Epidermal melanocyte (primary cell): ENCODE data around the gene NLE1.
"Not testable (repeated sequence)": the region's sequence is repeated elsewhere in the genome, so short reads cannot be mapped to it uniquely, and the experiment has no call there.

Experiments
- DNase-seq: peaks from one replicate; pipeline ENCODE4 v3.0.0; 2011; ENCODE audit warnings: low spot score; ENCODE audit not compliant: insufficient read length

The NLE1 gene

DNA sequence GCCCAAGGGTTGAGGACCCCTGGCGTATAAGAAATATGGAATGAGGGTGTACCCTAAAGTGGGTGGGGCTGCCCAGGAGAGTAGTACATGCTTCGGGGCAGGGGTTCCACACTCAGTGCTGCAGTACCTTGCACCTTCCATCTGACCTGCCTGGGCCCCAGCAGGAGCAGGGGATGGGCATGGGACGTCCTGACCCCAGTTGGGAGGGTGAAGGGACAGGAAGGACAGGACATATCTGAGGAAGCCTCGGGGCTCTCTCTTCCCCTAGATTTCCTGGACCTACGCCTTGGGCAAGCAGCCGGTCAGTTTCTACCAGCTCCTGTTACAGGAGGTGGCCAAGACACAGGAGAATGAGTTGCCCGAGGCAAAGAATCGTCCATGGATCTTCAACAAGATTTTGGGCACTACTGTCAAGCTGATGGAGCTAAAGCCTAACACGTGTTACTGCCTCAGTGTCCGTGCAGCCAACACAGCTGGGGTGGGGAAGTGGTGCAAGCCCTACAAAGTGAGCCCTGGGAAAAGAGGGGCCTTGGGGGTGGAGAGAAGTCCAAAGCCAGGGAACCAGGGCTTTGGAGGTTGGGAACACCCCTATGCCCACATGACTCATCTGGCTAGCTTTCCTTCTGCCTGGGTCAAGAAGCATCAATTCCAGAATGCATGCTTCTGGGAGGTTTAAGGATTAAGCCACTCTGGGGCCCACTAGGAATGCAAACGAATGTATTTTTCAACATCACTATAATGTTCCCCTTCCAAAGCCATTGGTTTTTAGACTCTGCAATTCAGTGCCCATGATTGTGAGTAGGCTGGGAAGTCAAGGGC is 12.7 kb downstream of the NLE1 start:
- no peak for DNase-seq

DNA sequence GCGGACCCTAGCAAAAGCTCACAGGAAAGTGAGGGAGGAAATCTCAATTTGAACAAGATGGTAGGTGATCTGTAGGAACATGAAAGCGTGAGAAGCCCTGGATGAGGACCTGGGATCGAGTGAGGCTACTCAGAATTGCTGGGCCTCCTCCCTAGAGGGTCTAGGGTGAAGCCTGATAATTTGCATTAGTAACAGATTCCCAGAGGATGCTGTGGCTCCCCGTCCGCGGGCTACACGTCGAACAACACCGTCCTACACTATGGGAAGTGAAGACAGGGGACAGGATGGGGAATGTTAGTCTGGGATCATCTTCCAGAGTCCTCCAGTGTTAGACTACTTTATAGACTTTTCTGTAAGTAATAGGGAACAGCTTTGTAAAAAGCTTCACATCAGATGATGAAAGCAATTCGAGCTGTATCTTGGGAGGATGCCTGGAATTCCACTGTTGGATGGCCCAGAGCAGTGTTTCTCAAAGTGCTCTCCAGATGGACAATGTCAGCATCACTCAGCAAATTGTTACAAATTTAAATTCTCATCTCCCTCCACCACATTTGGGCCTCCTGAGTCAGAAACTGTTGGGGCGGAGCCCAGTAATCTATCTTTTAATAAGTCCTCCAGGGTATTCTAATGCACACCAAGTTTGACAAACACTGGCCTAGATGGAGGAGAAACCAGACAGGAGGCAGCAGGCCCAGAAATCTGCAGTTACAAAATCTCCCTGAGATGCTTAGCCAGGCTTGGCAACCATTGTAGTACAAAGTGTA is 14.2 kb downstream of the NLE1 start:
- DNase-seq, result no peak

DNA sequence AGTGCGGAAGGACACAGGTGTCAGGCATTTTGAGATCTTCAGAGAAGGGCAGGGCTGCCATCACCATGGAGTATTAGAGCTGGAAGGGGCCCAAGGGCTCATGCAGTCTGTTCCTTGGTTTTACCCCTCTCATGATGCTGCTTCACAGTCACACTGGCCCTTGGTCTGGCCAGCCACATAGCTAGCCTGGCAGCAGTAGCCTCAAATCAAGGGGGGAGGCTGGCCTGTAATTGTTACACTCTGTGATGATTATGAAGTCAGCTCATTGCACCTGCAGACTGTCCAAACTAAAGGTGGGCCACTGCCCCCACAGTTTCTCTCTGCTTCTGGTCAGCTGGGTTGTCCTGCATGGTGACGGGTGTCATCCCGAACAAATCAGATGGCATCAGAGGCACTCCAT is 20.8 kb downstream of the NLE1 start, which contains the start of gene FNDC8:
Gene FNDC8, plus strand, starts transcription at position 301 of the 400 bp plus-strand sequence. Its CDS starts 79 bp downstream, at position 380.
- DNase-seq, result no peak

DNA sequence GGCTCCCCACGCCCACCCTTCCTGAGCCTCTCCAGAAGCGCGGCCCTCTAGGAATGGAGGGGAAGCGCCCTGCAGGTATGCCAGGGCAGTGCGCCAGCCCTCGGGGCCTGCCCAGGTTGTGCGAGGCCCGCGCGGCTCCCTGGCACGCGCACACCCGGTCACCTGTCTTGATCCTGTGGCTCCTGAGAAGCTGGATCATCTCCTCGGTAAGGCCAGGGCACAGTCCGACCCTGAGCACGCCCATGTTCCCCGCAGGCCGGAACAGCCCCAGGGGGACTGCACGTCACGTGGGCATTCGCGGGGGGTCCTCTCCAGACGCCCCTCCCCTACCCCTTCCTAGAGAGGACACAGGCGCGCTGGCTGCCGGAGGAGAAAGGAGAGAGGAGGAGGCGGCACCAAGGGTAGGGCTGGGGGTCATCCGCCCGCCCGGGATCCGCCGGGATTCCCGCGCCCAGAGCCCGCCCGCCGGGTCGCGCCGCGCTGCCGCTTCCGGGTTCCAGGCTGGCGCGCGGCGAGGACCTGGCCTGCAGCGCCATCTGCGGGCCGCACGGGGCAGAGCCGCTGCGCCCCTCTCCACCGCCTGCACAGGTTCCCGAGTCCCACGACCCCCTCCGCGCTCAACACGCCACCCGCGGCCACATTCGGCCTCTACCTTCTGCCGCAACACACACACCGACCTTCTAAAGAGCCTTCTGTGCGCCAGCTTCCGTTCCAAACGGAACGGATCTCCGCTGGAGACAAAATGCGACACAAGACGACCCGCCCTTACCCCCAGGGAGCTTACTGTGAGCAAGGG is 22.5 kb downstream of the NLE1 start, which contains the start of gene RAD51D:
Gene RAD51D, minus strand, starts transcription at position 491 of the 796 bp plus-strand sequence. Its CDS starts 247 bp downstream, at position 244.
- peak; percentile 70 for DNase-seq

DNA sequence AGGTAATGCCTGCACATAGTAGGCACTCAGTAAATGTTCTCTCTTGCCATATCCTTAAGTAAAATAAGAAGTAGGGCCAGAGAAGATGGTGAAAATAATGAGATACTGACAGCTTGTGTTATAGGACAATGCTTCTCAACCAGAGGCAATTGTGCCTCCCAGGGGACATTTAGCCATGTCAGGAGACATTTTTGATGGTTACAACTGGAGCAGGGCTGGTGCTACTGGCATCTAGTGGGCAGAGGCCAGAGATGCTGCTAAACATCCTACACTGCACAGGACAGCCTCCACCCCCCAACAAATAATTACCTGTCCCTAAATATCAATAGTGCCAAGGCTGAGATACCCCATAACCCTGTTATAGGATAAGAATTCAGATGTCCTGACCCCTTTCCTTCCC is 24.1 kb downstream of the NLE1 start:
- no peak for DNase-seq

DNA sequence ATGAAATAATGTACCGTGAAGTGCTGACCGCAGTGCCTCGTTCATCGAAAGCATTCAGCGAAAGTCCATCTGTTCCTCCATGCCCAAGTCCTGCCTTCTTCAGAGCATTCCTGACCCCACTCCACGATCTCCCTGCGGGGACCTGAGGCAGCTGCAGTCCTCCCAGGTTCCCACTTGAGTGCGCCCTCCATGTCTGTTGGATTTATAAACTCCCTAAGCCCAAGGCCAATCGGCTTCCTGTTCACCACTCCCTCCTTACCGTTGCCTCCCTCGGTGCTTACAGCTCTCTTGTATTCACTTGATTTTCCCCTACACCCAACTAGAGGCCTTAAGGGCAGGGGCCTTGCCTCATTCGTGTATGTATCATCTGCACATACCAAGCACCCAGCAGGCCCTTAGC is 25.3 kb downstream of the NLE1 start:
- no peak for DNase-seq

DNA sequence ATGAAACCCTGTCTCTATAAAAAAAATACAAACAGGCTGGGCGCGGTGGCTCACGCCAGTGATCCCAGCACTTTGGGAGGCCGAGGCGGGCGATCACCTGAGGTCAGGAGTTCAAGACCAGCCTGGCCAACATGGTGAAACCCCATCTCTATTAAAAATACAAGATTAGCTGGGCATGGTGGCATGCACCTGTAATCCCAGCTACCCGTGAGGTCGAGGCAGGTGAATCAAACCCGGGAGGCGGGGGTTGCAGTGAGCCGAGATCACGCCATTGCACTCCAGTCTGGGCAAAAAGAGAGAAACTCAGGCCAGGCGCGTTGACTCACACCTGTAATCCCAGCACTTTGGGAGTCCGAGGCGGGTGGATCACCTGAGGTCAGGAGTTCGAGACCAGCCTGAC is 31.3 kb downstream of the NLE1 start:
- DNase-seq, result not testable (repeated sequence)

DNA sequence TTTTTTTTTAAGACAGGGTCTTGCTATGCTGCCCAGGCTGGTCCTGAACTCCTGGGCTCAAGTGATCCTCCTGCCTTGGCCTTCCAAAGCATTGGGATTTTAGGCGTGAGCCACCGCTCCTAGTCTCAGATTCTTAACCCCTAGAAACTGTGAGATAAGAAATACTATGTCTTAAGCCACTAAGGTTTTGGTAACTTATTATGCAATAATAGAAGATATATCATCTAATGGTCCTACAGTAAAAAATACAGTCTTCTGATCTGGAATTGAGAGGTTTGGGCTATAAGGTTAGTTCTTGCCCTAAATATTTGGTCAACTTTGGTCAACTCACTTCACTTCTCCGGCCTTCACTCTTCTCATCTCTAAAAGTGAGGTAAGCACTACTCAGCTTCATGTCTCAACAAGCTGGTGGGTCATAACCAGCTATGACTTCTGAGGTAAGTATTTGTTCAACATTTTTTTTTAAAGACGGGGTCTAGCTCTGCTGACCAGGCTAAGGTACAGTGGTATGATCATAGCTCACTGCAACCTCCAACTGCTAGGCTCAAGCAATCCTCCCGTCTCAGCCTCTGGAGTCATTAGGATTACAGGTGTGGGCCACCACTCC is 37.2 kb downstream of the NLE1 start:
- DNase-seq, result no peak

DNA sequence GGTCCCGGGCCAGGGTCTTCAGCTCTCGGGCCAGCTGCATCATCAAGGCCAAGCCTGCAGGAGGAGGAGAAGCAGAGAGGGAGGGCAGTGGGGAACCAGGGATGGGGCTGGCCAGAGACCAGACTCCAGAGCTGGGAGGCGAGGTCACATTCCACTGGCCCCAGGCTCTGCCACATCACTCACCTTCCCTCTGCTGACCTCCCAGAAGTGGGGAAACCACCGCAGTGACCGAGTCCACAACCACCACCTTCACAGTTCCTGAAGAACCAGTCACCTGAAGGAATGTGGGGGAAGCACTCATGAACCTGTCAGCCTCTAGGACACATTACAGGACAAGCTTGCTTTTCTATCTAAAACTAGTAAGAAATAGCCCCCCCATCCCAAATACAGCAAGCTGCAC is 38.8 kb downstream of the NLE1 start:
- no peak for DNase-seq

DNA sequence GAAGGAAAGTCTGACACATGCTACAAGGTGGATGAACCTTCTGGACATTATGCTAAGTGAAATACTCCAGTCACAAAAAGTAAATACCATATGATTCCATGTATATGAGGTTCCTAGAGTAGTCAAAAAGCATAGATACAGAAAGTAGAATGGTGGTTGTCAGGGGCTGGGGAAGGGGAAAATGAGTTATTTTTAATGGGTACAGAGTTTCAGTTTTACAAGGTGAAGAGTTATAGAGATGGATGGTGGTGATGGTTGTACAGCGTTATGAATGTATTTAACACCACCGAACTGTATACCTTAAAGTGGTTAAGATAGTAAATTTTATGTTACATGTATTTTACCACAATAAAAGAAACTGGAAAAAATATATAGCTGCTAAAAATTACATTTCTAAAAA is 40.4 kb downstream of the NLE1 start:
- no peak for DNase-seq

DNA sequence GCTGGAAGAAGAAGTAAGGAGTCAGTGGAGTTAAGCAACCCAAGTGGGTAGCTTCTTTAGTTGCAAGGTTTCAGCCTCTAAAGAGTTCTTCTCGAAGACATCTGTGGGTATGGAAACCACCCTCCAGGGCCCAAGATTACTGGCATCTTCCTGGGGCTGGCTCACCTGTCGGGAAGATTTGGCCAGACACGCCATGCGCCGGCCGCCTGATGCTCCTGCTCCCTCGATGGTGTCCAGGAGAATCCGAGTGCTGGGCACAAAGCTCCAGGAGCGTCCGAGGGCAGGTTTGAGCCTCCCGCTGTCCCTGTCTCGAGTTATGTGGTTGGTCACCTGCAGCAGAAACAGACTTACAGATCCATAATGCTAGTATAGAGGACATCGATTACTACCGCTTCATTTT is 41.1 kb downstream of the NLE1 start:
- no peak for DNase-seq

DNA sequence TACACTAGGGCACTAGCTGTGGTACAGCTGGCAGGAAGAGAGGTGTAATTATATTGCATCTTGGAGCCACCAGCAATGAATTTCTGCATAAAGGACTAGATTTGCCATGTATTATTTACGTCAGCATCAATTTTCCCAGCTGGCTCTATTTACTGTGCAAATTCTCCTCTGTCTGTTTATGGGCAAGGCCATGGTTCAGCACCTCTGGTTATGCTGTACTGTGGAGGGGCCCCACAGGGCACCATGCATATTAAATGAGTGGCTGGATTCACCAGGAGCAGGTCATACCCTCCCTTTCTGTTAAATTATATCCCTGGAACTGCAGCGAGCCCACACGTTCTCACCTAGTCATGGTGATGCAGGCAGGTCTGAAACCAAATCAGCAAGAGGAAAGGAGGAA is 42.2 kb downstream of the NLE1 start:
- DNase-seq, result no peak

DNA sequence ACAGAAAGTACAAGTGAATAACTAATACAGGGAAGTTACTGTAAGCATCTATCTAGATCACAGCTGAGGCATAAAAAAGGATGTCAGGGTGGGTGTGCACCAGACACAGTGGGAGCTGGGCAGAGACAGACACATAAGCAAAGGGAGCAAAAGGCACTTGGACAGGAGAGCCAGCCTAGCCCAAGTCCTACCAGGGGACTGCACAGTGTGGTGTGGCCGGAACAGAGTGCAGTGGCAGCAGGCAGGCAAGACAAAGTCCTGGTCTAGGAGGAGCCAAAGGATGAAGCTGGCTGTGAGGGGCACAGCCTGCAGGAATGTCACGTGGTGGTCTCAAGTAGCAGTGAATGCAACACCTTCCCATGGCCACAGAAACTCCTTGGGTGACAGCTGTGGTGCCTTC is 44.3 kb downstream of the NLE1 start:
- DNase-seq, result no peak

DNA sequence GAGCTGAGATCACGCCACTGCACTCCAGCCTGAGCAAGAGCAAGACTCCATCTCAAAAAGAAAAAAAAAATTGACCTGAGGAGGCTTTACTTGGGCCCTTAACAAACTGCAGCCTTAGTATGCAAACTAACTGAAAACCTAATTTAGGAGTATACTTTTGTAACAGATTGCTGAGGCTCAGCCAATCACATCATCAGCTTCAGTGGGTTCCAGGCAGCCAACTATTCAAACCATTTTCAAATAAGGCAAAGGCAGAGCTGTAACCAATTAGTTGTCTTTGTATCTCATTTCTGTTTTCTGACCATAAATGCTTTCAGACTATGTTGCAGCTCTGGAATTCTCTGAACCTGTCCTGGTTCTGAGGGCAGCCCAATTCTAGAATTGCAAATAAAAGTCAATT is 46.4 kb downstream of the NLE1 start:
- no peak for DNase-seq

DNA sequence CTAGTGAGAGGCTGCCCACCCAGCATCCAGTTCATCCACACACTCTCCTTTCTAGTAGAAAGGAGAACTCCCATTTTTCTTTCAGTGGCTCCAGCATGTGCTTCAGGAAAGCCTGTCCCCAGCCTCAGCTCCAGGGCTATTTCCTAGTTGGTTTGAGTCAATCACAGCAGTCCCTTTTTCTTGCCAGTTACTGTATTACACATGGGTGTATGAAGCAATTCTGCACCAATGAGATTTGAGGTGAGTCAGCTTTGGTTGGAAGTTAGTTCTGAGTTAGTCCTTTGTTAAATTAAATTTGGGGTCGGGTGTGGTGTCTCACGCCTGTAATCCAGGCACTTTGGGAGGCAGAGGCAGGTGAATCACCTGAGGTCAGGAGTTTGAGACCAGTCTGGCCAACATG is 47.2 kb downstream of the NLE1 start:
- DNase-seq, result no peak

DNA sequence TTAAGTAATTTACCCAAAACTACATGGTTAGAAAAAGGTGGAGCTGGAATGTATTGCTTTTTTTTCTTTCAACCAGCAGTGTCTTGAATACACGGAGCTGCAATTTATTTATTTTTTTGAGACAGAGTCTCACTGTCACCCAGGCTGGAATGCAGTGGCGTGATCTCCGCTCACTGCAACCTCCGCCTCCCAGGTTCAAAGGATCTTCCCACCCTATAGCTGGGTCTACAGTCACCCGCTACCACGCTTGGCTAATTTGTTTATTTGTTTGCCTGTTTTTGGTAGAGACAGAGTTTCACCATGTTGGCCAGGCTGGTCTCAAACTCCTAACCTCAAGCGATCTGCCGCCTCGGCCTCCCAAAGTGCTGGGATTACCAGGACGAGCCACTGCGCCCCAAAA is 51.4 kb downstream of the NLE1 start:
- not testable (repeated sequence) for DNase-seq

DNA sequence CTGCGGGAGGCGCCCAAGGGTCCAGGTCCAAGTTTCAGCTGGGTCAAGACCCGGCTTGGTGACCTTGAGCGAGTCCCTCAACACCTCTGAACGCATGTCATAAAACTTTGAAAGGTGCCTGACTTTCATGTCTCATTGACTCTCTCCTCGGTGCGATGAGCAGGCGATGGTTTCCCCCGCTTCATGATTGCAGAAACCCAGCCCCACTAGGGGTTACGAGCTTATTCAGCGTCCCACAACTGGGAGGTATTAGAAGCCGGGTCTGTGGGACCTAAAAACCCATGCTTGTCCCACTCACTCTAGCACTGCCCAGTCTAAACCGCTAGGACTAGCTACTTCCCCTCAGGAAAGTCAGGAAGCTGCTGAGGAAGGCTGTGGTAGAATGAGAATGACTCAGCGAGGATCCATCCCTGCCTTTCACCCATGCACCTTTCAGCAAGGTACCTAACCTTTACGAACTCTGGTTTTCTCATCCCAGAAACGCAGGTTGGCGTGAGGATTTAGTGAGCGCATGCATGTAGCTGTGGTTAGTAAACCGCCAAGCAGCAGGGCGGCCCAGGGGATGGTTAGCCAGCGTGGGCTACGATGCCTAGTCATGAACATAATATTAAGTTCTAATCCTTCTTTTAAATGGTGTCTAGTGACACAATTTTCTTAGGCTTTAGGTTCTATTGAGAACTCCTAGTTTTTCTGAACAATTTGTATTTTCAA is 52.4 kb downstream of the NLE1 start:
- DNase-seq, result no peak

DNA sequence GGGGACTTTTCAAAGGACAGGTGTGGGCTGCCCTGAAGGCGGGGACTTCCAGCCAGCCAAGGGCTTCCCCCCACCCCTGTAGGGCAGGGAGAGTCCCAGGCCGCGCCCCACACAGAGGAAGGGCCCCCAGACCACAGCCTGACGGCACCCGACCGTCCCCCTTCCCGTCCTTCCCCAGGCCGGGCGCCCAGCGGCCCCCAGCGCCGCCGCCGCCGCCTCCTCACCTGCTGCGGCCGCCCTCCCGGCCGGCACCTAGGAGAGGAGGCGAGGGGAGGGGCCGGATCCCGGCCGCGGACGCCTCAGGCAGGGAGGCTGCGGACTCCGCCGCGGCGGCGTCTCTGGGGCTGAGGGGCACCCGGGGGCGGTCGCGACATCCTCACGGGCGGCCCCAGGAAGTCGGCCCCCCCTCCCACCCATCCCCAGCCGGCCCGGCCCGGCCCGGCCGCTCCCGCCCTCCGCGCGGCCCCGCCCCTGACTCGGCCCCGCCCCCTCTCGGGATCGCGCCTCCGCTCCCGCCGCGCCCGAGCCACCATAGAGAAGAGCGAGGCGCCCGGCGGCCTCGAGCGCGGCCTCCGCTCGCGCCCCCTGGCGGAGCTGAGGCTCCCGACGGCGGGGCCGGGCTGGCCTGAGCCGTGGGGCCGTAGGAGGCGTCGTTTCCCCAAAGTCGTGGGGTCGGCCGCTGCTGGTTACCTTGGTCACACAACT is 53.1 kb downstream of the NLE1 start:
- peak; percentile 54 for DNase-seq

DNA sequence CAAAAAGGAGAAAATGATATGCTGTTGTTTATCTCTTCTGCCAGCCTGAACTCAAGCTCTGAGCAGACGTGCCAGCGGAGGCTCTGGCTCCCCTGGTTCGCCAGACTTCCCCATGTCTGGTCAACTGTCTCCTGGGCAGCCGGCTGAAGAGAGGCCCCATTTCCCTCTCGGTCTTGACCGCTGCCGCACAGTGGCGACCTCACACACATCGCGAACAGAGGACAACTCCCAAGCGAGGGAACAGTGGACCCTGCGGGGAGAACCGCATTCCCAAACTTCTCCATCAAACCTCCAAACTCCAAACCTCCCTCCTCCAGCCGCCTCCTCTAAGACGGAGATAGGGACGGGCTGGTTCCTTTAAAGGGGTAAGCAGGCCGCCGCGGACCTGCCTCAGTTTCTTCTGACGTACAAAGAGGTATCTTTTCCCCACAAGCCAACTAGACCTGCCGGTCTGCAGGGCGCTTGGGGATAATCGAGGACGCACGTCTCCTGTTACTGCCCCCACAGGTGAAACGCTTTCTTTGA is 53.7 kb downstream of the NLE1 start:
- no peak for DNase-seq
